Thoracic aorta (tissue), 2 donors: ENCODE results near the gene PTPRM. TPM values are rescaled to one million over a fixed set of nuclear protein-coding genes. Genes with fewer than 3 reads are reported as not detected.

Experiments used
- ATAC-seq: fragments of 150-250 bp; one replicate; pipeline ENCODE4 v1.8.0; 2017; ENCODE audit warnings: low read depth; ENCODE audit not compliant: insufficient number of reproducible peaks, low FRiP score
- DNase-seq: peaks from one replicate; pipeline ENCODE4 v3.0.0-alpha.2; 2020; ENCODE audit warnings: low spot score
- H3K27ac ChIP-seq, 2 donors: fragments of 200-600 bp; sonication (generic); 1 replicate in 1 of 2; 2 replicates in 1 of 2; pipeline ENCODE4 v1.5.1; 2016; ENCODE audit warnings: mild to moderate bottlenecking in 2 of 2, moderate library complexity in 2 of 2
- H3K27me3 ChIP-seq: fragments of 200-600 bp; sonication (generic); replicated peaks from 2 replicates; pipeline ENCODE4 v1.6.0; 2016; ENCODE audit warnings: mild to moderate bottlenecking; ENCODE audit not compliant: insufficient read depth
- H3K36me3 ChIP-seq: fragments of 200-600 bp; sonication (generic); one replicate; pipeline ENCODE4 v1.5.1; 2016
- H3K4me1 ChIP-seq, 2 donors: fragments of 200-600 bp; sonication (generic); 1 replicate in 1 of 2; 2 replicates in 1 of 2; pipeline versions ENCODE4 v1.5.1 to v1.6.0; 2016; ENCODE audit warnings: low read depth in 2 of 2, mild to moderate bottlenecking in 1 of 2; ENCODE audit not compliant: control insufficient read depth in 1 of 2
- H3K4me3 ChIP-seq: fragments of 200-600 bp; sonication (generic); 2 replicates; pipeline ENCODE4 v1.5.1; 2016; ENCODE audit warnings: mild to moderate bottlenecking
- H3K9me3 ChIP-seq: fragments of 200-600 bp; sonication (generic); 2 replicates; pipeline ENCODE4 v1.5.1; 2016
- CTCF ChIP-seq: fragments of 200-600 bp; sonication (generic); IDR thresholded peaks from one replicate; pipeline ENCODE4 v1.5.1; 2019; ENCODE audit warnings: antibody characterized with exemption
- total RNA-seq, 2 donors: library from RNA; depleted of rRNA; stranded (reverse); fragments of >200 nt; gene quantifications; one replicate each; pipeline versions ENCODE4 v1.1.0 to v1.2.3, GENCODE V29; 2016

Gene PTPRM
- total RNA-seq, 2 donors from 2014 or later, result 90.3 to 102 TPM

GRCh38 chr18:7844017-7844416, 276.9 kb downstream of the PTPRM start:
- ATAC-seq, result no peak
- Histone ChIP-seq H3K4me3 (no peak overlapping the region), H3K9me3 (peaks cover 7% of the 10 kb centered on the region), H3K27ac (no peak overlapping the region), H3K27me3 (no peaks in the 10 kb centered on the region), H3K36me3 (no peaks in the 10 kb centered on the region), H3K4me1 (peaks cover 4 to 8% of the 10 kb centered on the region in 2 donors)
- no peak for TF ChIP-seq CTCF
- no peak for DNase-seq

GRCh38 chr18:7844418-7844817, 277.3 kb downstream of the PTPRM start:
- no peak for DNase-seq
- no peak overlapping the region for H3K27ac ChIP-seq
- no peaks in the 10 kb centered on the region for H3K36me3 ChIP-seq
- no peak for TF ChIP-seq CTCF
- H3K4me3 ChIP-seq, result no peak overlapping the region
- H3K4me1 ChIP-seq, result peaks cover 4 to 8% of the 10 kb centered on the region in 2 donors
- peaks cover 7% of the 10 kb centered on the region for H3K9me3 ChIP-seq
- ATAC-seq, result no peak
- no peaks in the 10 kb centered on the region for H3K27me3 ChIP-seq

- Histone ChIP-seq H3K27ac (no peak overlapping the region), H3K9me3 (peaks cover 7% of the 10 kb centered on the region), H3K27me3 (no peaks in the 10 kb centered on the region), H3K36me3 (no peaks in the 10 kb centered on the region), H3K4me3 (no peak overlapping the region), H3K4me1 (no peaks in the 10 kb centered on the region)
- no peak for DNase-seq
- ATAC-seq, result no peak
- TF ChIP-seq CTCF, result no peak
Measured at GRCh38 chr18:7846335-7846734, 279.2 kb downstream of the PTPRM start.

GRCh38 chr18:7847357-7848053, 280.4 kb downstream of the PTPRM start:
- TF ChIP-seq CTCF, result no peak
- no peak for ATAC-seq
- Histone ChIP-seq H3K27ac (no peak overlapping the region), H3K4me3 (no peak overlapping the region), H3K27me3 (no peaks in the 10 kb centered on the region), H3K36me3 (no peaks in the 10 kb centered on the region), H3K9me3 (peaks cover 7% of the 10 kb centered on the region), H3K4me1 (no peaks in the 10 kb centered on the region)
- DNase-seq, result no peak

- Histone ChIP-seq H3K9me3 (peaks cover 7% of the 10 kb centered on the region), H3K4me3 (no peak overlapping the region), H3K4me1 (peaks cover 0 to 4% of the 10 kb centered on the region in 2 donors), H3K27me3 (no peaks in the 10 kb centered on the region), H3K36me3 (no peaks in the 10 kb centered on the region), H3K27ac (no peak overlapping the region)
- TF ChIP-seq CTCF, result no peak
- ATAC-seq, result no peak
- no peak for DNase-seq
Measured at GRCh38 chr18:7848054-7848412, 280.9 kb downstream of the PTPRM start.
